ENCODE results near the gene MFGE8. TPM values are rescaled to one million over a fixed set of nuclear protein-coding genes. Genes with fewer than 3 reads are reported as not detected.

The MFGE8 gene
- total RNA-seq, 1 experiment from 2014 or later = 32.0 TPM

GRCh38 chr15:88865498-88866099 is 47.6 kb downstream of the MFGE8 start:
- CTCF ChIA-PET = no interaction called here
- Histone ChIP-seq H4K20me1 (ENCODE audit: low read length) (no peaks in the 10 kb centered on the region), H3K4me1 (ENCODE audit: insufficient read depth, low read length) (no peaks in the 10 kb centered on the region), H3K4me3 (ENCODE audit: low read length) (no peak overlapping the region), H3K9me3 (ENCODE audit: low read length) (no peaks in the 10 kb centered on the region), H3K36me3 (ENCODE audit: low read depth, low read length) (no peaks in the 10 kb centered on the region), H2AFZ (ENCODE audit: low read length) (no peak overlapping the region), H3K9ac (ENCODE audit: low read length) (no peak overlapping the region), H3K9me2 (replicated peaks; ENCODE audit: low read length) (no peaks in the 10 kb centered on the region), H3K79me2 (ENCODE audit: low read length) (no peaks in the 10 kb centered on the region), H3K27ac (ENCODE audit: low read length) (no peak overlapping the region), H3K27me3 (ENCODE audit: low read length) (no peaks in the 10 kb centered on the region), H3K4me2 (ENCODE audit: low read length) (no peak overlapping the region), H3F3A (ENCODE audit: low read length, unreplicated experiment) (no peaks in the 10 kb centered on the region)
- no TSS peak for BruUV-seq (replicated peaks)
- ATAC-seq (no peak), DNase-seq (peak; percentile 3)
- intact Hi-C loops (cut with micrococcal nuclease) = no loop called here
- TF ChIP-seq EZH2 (IDR thresholded peaks at IDR 0.05; ENCODE audit: low read length, unreplicated experiment) = no peak
- POLR2A ChIA-PET (ENCODE audit: unreplicated experiment) = no interaction called here

DNA sequence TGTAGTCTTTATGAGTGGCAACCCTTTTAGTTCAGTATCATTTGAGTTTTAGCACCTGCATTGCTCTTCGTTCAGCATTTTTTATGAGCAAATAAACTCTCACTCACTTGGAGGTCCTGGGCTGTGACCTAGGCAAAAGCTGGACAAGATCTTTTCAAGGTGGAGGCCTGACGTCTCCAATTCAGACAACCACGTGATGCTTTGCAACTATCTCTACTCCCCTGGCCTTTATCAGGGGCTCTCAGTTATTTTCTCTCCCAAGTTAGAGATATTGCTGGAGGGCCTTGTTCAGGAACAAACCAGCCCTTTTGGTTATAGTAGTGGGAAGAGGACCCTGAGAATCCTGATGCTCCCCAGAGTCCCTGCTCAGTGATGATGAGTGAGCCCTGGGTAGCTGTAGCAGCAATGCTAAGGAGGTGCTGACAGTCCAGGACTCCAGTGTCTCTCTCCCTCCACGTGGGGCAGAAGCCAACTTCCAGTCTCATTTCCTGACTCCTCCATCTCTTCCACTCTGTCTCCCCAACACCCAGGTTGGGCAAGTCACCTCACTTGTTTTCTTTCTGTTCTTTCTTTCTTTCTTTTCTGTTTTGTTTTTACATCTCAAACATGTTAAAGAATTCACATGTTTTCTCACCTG is 48.2 kb downstream of the MFGE8 start:
- ATAC-seq = no peak
- CTCF ChIA-PET = no interaction called here
- H3K36me3 ChIP-seq (ENCODE audit: low read depth, low read length) = no peaks in the 10 kb centered on the region
- H4K20me1 ChIP-seq (ENCODE audit: low read length) = no peaks in the 10 kb centered on the region
- TF ChIP-seq EZH2 (IDR thresholded peaks at IDR 0.05; ENCODE audit: low read length, unreplicated experiment) (no peak), EZH2phosphoT487 (IDR thresholded peaks at IDR 0.05; ENCODE audit: borderline replicate concordance, low read length) (no peak), CTCF (conservative IDR thresholded peaks at IDR 0.05; ENCODE audit: low read depth, low read length) (no peak)
- H3K79me2 ChIP-seq (ENCODE audit: low read length) = no peaks in the 10 kb centered on the region
- H3K9me3 ChIP-seq (ENCODE audit: low read length) = no peaks in the 10 kb centered on the region
- H2AFZ ChIP-seq (ENCODE audit: low read length) = no peak overlapping the region
- no peak overlapping the region for H3K9ac ChIP-seq (ENCODE audit: low read length)
- H3K4me2 ChIP-seq (ENCODE audit: low read length) = no peak overlapping the region
- no peaks in the 10 kb centered on the region for H3K27me3 ChIP-seq (ENCODE audit: low read length)
- no peak overlapping the region for H3K4me3 ChIP-seq (ENCODE audit: low read length)
- H3K4me1 ChIP-seq (ENCODE audit: insufficient read depth, low read length) = no peaks in the 10 kb centered on the region
- no peak overlapping the region for H3K27ac ChIP-seq (ENCODE audit: low read length)
- POLR2A ChIA-PET (ENCODE audit: unreplicated experiment) = no interaction called here
- no TSS peak for BruUV-seq (replicated peaks)
- no peaks in the 10 kb centered on the region for H3K9me2 ChIP-seq (replicated peaks; ENCODE audit: low read length)
- intact Hi-C loops (cut with micrococcal nuclease) = no loop called here
- no peaks in the 10 kb centered on the region for H3F3A ChIP-seq (ENCODE audit: low read length, unreplicated experiment)
- DNase-seq = no peak

DNA sequence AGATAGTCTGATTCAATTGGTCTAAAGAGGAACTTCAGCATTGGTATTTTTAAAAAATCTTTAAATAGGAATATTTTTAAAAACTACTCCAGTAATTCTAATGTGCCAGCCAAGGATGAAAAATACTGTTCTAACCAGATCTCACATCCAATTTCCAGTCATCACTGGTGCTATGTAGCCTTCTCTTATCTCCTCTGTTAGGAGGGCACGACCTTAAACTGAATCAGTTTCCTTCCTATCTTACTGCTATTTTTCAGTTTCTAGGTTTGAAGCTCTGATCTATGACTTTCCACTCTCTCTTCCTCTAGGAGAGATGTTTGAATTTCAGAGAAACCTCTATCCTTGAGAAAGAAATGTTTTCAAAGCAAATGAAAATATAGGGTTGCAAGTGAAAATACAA is 49.8 kb downstream of the MFGE8 start:
- Histone ChIP-seq H3K27ac (ENCODE audit: low read length) (no peak overlapping the region), H3K9me2 (replicated peaks; ENCODE audit: low read length) (no peaks in the 10 kb centered on the region), H3K4me3 (ENCODE audit: low read length) (no peak overlapping the region), H3F3A (ENCODE audit: low read length, unreplicated experiment) (no peaks in the 10 kb centered on the region), H3K9me3 (ENCODE audit: low read length) (no peaks in the 10 kb centered on the region), H3K79me2 (ENCODE audit: low read length) (no peaks in the 10 kb centered on the region), H3K9ac (ENCODE audit: low read length) (no peak overlapping the region), H3K27me3 (ENCODE audit: low read length) (peaks cover 10% of the 10 kb centered on the region; the same call in 1 of the 2 replicates), H4K20me1 (ENCODE audit: low read length) (no peaks in the 10 kb centered on the region), H3K36me3 (ENCODE audit: low read depth, low read length) (no peaks in the 10 kb centered on the region), H3K4me2 (ENCODE audit: low read length) (no peak overlapping the region), H3K4me1 (ENCODE audit: insufficient read depth, low read length) (no peaks in the 10 kb centered on the region), H2AFZ (ENCODE audit: low read length) (no peak overlapping the region)
- CTCF ChIA-PET = no interaction called here
- POLR2A ChIA-PET (ENCODE audit: unreplicated experiment) = no interaction called here
- no TSS peak for BruUV-seq (replicated peaks)
- no peak for DNase-seq
- intact Hi-C loops (cut with micrococcal nuclease) = no loop called here
- TF ChIP-seq EZH2 (IDR thresholded peaks at IDR 0.05; ENCODE audit: low read length, unreplicated experiment) = no peak
- no peak for TF ChIP-seq CTCF (conservative IDR thresholded peaks at IDR 0.05; ENCODE audit: low read depth, low read length)
- no peak for TF ChIP-seq EZH2phosphoT487 (IDR thresholded peaks at IDR 0.05; ENCODE audit: borderline replicate concordance, low read length)
- ATAC-seq = no peak

Measured in PC-3 (cell line).